HG03108 (cell line): ENCODE measurements around the gene ZNF280D.
A peak's percentile ranks its signal among the peaks of the same experiment; 100 is the strongest.
"Not testable (repeated sequence)": the region's sequence is repeated elsewhere in the genome, so short reads cannot be mapped to it uniquely, and the experiment has no call there.

Experiments
- ATAC-seq: cut with Tn5 transposase; IDR thresholded peaks from one replicate; pipeline ENCODE4 v1.9.1; 2021; ENCODE audit warnings: moderate library complexity; ENCODE audit not compliant: unreplicated experiment

Gene ZNF280D

GRCh38 chr15:56733136-56734012 is at the start of gene ZNF280D:
Gene ZNF280D (minus strand): TSS chr15:56733509. CDS start chr15:56707109, 26,400 bp downstream.
- ATAC-seq, result peak; percentile 72

GRCh38 chr15:56782306-56782705 is 49.0 kb upstream of the ZNF280D start:
- no peak for ATAC-seq

GRCh38 chr15:56781666-56782065 is 48.4 kb upstream of the ZNF280D start:
- ATAC-seq, result no peak

GRCh38 chr15:56780102-56780725 is 46.9 kb upstream of the ZNF280D start:
- not testable (repeated sequence) for ATAC-seq

- ATAC-seq, result not testable (repeated sequence)
These were observed 46.1 kb upstream of the ZNF280D start for GRCh38 chr15:56779449-56779848.

- ATAC-seq, result no peak
These were observed 45.5 kb upstream of the ZNF280D start for GRCh38 chr15:56778761-56779160.

- no peak for ATAC-seq
These were observed 43.5 kb upstream of the ZNF280D start for GRCh38 chr15:56776839-56777238.

GRCh38 chr15:56775641-56776040 is 42.3 kb upstream of the ZNF280D start:
- no peak for ATAC-seq

GRCh38 chr15:56774356-56774755 is 41.0 kb upstream of the ZNF280D start:
- ATAC-seq, result no peak

GRCh38 chr15:56772868-56773639 is 39.7 kb upstream of the ZNF280D start:
- no peak for ATAC-seq

- ATAC-seq, result no peak
These were observed 36.9 kb upstream of the ZNF280D start for GRCh38 chr15:56770173-56770572.

- ATAC-seq, result no peak
These were observed 34.0 kb upstream of the ZNF280D start for GRCh38 chr15:56767315-56767714.

- no peak for ATAC-seq
These were observed 31.9 kb upstream of the ZNF280D start for GRCh38 chr15:56765251-56765650.

- ATAC-seq, result no peak
These were observed 30.0 kb upstream of the ZNF280D start for GRCh38 chr15:56763141-56763895.

- ATAC-seq, result no peak
These were observed 26.9 kb upstream of the ZNF280D start for GRCh38 chr15:56760186-56760585.

- ATAC-seq, result no peak
These were observed 26.1 kb upstream of the ZNF280D start for GRCh38 chr15:56759450-56759845.

GRCh38 chr15:56758770-56759449 is 25.6 kb upstream of the ZNF280D start:
- no peak for ATAC-seq

GRCh38 chr15:56757875-56758274 is 24.6 kb upstream of the ZNF280D start:
- ATAC-seq, result no peak

- no peak for ATAC-seq
These were observed 21.6 kb upstream of the ZNF280D start for GRCh38 chr15:56754772-56755370.

GRCh38 chr15:56752986-56753385 is 19.7 kb upstream of the ZNF280D start:
- ATAC-seq, result no peak
